IPS DF 19.7 (cell line): ENCODE results near the gene RGS8.

ENCODE experiments used
- DNase-seq: peaks from one replicate; pipeline ENCODE4 v3.0.0-alpha.2; 2013; ENCODE audit warnings: low read depth, low spot score

Gene RGS8

DNA sequence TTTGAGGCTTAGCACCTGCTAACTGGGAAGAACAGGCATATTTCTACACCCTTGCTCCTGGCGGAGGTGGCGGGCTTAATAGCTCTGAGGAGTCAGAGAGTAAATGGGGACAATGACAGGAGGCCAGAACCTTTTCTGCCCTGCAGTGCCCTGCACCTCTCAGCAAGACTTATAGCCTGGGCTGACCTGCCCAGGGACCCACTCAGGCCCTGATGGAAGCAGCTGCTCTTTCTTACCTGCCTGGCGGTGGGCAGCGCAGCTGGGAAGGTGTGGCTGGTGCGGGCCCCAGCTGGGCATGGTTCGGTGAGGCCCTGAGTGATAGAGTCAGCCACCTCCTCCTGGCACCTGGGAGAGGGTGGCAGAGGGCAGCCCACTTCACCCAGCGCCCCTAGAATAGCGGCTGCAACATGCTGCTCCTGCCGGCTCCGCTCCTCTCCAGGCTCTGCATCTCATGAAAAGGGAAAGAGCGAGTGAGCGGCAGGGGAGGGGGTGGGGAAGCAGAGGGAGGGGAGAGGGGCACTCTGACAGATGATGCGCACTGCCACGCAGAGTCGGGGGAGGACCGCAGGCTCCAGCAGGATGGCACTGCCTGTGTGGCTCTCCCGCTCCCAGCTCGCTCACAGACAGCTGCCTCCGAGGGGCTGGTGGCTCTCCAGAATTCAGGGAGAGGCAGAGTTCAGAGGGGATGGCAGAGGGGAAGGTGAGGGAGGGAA, at the start of gene RGS8:
RGS8 (minus strand) TSS at position 472 of the 713 bp plus-strand sequence. CDS start 14,938 bp downstream, outside the sequence.
- DNase-seq, result no peak

DNA sequence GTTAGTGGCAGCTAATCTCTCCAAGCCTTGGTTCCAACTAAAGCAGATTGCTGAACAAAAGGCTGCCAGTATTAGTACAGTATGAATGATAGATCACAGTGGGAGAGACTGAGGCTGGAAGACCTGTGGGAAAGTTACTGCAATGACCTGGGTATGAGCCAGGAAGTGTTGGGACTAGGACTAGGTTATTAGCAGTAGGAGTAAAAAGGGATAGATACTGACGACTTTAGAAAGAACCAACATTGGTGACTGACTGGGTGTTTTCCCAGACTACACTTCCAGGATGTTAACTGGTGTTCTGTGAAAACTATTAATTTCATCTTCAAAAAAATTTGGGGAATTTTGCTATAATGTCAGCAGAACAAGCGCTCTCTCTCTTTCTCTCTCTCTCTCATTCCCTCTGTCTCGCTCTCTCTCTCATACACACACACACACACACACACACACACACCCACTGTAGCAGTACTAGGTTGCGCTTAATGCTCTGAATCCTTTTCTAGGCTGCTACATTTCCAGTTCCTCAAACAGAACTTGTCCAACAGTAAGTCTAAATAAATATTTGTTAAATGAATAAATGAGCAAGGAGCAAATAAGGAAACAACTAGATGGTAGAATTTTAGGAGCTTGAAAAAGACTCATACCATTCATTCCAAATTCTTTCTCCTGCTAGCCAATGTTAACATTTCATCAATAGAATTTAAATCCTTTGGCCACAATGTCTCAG, 47.6 kb upstream of the RGS8 start:
- DNase-seq, result no peak

DNA sequence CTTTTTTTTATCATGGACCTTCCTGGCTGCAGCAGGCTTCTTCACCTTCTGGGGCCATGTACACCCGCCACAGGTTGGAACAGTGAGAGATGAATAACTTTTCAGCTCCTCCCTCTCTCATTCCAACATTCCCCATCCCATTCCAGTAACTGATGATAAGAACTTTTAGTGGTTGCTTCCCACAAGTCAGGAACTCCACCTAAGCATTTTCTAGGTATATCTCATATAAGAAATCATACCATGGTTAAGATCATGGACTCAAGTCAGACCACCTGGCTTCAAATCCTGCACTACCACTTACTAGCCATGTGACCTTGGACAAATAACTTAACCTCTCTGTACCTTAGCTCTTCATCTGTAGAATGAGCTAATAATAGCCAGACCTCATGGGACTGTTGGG, 42.5 kb upstream of the RGS8 start:
- DNase-seq, result no peak

DNA sequence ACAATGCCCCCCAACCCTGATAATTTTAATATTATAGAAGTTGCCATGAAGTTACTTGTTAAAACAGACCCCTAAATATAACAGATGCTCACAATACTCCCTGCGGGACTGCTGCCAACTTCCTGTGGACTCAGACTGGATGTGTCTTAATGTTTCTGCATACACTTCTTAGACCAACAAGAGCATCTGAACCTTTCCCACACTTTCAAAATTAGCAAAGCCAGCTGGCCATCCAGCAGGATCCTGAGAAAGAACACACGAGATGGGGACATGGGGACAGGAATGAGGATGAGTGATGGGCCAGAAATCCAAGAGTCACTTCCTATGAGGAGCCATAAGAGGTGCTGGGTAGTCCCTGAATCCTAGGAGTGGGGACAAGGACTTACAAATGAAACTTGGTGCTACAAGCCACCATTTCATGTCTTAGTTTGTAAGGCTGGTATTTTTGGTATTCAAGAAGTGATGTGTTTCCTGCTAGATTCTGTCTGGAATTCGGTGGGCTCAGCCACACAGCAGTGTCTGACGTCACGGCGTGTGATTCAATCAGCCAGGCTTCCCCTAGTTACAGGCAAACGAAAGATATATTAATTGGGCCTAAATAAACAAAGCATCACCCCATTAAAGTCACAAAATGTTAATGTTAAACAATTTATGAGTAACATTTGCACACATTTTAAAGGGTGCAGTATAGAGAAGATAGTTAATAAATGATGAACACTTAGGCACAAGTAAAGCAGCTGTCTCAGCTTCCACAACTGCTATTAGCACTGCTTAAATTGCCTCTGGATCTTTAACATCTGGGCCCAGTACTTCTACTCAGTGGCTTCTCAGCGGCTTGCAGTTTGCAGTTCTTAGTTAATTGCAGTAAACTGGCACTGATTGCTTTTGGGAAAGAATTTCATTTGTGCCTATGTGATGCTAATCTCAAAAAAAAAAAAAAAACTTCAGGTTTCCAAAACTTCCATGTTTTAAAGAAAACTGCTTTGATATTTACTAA, 41.2 kb upstream of the RGS8 start:
- DNase-seq, result no peak

DNA sequence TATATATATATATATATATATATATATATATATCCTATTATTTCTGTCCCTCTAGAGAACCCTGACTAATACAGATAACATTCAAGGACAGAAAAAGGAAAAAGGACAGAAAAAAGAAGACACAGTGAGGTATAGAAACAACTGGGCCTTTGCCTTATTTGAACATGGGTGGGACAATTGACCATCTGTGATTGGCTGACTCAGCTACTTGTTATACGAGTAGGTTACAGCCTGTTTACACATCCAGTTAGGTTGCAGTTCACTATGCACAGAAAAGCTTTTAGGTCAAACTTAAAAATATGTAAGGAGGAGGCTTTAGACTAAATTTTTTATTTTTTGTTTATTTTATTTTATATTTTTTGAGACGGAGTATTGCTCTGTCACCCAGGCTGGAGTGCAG, 39.8 kb upstream of the RGS8 start:
- no peak for DNase-seq

DNA sequence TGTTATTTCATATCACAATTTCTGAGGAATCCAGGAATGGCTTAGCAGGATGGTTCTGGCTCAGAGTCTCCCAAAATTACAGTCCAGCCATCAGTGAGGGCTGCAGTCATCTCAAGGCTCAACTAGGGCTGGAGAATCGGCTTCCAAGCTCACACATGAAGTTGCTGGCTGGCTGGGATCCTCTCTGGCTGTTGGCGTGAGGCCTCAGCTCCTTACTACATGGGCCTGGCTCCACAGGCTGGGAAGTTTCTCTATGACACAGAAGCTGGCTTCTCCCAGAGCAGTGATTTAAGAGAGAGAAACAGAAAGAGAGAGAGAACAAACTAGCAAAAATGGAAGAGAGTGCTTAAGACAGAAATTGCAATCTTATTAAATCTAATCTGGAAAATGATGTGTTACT, 38.8 kb upstream of the RGS8 start:
- no peak for DNase-seq

DNA sequence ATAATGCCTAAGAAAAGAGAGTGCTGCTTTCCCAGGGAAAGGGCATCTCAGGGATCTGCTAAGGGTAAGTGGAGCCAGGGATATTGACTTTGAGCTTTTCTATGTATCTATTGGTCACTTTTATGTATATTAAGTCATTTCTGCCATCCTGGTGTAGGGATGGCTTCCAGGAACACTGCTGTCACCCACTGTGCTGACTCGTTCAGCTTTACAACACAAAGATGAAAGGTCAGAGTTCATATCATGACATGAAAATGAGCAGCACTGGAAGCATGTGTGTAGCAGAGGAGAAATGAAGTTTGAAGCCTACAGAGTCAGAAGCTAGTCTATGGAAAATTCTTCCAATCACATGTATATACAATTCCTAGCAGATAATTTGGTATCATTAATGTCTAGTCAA, 37.1 kb upstream of the RGS8 start:
- DNase-seq, result no peak

DNA sequence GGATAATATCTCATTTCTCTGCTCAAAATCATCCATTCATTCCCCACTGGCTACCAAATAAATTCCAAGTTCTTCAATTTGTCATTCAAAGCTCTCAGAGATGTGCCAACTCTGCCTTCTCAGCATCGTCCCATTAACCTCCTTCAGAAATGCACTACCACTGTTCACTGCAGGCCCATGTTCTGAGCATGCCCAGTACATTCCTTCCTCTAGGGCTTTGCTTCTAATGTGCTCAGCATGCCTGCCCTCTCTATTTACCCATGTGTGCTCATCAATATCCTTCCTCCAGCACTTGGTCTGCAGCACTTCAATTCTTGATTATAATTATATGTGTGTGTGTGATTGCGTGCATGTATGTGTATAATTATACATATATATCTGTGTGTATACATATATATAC, 36.1 kb upstream of the RGS8 start:
- DNase-seq, result no peak

DNA sequence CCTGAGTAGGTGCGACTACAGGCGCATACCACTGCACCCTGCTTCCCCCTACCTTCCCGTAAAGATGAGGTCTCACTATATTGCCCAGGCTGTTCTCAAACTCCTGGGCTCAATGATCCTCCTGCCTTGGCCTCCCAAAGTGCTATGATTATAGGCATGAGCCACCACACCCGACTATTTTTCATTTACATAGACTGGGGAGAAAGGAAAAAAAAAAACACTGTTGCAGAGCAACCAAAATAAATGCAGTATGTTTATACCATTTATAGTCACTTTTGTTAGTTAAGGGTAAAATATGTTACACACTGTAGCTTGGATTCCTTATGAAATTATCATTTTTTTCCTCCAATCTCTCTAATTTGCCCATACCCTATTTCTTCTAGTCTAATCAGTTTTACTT, 35.2 kb upstream of the RGS8 start:
- no peak for DNase-seq

DNA sequence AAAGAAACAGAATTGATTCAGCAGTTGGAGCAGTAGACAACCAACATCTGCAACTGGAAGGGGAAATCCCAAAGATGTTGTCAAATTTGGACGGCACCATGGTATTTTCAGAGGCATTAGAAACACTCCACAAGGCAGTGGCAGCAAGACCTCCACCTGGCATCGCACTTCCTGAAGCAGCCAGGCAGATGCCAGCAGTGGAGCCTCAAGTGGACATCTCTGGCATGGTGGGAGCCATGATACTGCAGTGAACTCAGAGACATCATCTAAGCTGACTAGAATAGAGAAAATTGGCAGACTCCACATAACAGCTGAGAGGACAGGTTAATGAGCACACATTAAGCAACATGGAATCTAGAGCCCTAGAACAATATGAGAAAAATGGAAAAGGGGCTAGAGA, 33.9 kb upstream of the RGS8 start:
- DNase-seq, result no peak

DNA sequence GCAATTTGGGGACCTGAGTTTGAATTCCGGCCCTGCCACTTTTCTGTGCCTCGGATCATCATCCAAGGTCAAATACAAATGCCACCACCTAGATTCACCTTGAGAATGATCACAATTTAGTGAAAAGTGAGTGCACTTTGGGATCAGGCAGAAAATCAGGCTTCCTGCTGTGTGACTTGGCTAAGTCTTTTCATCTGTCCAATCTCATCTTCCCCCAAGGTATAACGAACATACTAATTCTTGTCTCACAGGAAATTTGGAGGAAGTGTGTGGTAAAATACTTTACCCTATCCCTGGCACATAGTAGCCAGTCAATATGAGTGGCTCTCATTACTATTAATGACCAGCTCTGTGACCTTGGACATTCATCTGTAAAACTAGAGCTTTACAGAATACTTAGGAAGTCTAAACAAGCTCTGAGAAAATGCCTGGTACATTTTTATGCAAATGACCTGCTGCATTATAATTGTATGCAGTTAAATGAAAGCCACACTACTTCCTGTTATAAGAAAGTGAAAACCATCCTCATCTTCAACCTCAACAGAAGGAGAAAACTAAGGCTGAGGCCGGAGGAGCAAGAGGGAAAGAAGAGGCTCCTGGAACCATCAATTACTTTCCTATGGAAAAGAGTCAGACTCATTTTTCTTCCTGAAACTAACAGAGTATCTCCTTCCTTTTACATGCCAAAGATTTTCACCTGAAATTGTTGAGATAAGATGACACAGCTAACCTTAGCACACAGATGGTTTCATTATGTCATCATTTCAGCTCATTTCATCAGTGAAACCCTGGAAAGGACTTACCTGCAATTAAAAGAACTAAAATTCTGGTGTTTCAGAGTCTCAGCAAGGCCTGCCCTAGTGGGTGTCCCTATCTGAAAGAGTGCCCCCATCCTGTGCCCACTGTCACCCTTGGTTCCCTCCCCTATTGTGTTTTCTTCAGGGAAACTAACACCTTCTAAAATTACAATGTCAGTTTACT, 32.6 kb upstream of the RGS8 start:
- DNase-seq, result no peak

DNA sequence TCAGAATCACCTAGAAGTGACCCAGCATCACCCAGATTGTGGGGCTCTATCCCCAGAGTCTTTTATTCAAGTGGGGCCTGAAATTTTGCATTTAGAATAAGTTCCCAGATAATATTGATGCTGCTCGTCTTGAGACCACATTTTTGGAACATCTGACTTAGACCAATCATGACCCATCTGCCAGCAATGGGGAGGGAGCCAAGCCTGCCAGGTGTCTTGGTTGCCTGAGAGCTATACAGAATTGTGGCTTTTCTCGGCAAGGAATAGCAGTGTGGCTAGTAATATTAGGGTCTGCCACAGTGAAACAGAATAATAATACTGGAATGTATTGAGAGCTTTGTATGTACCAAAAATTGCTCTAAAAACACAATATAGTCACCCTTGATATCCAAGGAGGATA, 31.1 kb upstream of the RGS8 start:
- no peak for DNase-seq

- no peak for DNase-seq
These were observed 30.2 kb upstream of the RGS8 start for GRCh38 chr1:182714546-182714945.

DNA sequence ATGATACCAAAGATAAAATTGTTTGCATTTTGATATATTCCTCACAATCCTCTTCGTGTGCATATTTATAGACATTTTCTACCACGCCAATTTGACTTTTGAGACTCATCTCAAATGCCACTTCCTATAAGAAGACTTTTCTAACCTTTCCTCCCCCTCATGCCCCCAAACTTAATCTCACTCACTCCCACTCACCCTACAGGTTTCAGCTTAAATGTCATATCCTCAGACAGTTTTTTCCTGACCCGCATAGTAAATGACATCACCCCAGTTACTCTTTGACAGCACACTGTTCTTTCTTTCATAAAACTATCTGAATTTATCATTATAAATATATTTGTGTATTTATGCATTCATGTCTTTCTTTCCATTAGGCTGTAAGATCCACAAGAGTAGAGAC, 29.6 kb upstream of the RGS8 start:
- DNase-seq, result no peak

GRCh38 chr1:182713492-182713891, 29.1 kb upstream of the RGS8 start:
- no peak for DNase-seq

DNA sequence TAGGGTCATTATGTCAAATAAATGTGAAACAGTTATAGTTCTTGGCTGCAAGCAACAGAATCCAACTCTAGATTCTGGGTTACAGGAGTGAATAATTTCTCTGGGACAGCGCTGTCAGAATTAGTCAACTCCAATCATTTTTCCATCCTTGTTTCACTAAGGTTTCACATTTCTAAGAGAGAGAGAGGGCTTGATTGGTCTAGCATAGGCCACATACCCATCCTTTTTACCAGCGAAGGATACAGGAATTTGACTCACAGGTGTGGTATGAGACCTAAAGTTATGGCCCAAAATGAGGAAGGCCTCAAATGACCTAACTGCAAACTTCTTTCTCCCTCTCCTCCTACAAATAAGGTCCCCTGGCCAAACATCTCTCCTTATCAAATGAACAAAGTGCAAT, 25.5 kb upstream of the RGS8 start:
- no peak for DNase-seq

GRCh38 chr1:182709225-182709764, 24.9 kb upstream of the RGS8 start:
- DNase-seq, result no peak

- no peak for DNase-seq
These were observed 22.7 kb upstream of the RGS8 start for GRCh38 chr1:182707122-182707521.

DNA sequence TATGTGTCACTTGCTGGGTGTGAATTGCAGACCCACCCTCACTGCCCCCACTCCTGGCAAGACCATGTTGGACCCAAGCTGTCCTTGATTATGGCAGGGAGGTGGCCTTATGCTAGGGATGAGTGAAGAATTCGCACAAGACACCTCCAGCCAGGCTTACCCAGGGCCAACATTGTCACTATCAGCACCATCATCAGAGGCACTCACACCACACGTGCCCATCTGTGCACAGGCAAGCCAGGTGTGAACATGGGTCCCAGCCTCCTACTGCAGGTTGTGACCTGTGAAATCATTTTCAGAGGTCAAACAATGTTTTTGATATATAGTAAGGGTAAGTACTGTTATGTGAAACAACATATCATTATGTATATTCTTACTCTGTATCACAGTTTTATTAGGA, 20.3 kb upstream of the RGS8 start:
- DNase-seq, result no peak

DNA sequence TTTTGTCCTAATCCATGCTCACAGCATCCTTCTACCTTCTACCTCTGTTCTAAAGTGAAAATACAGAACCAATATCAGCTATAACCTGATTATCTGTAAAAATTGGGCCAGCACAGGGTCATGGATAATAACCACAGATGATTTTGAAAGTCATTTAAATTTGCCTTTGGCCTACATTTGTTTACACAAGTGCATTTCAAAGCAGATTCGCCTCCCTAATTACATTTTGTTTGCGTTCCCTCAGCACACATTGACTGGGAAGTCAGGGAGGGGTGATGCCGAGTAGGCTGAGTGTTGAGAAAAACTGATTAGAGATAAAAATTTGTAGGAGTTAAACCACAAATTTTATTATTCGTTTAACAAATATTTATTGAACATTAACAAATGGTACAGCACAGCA, 19.2 kb upstream of the RGS8 start:
- no peak for DNase-seq
